CD4-positive, alpha-beta T cell treated with Interleukin-6 at 100 ng/mL for 8 hours (primary cell): ENCODE measurements around the gene LIM2.

Source experiments
- DNase-seq: peaks from one replicate; pipeline ENCODE4 v3.0.0-alpha.2; 2020; ENCODE audit warnings: mixed read lengths, low spot score

LIM2 gene

GRCh38 chr19:51396175-51396574 is 8.4 kb upstream of the LIM2 start:
- no peak for DNase-seq

- peak; percentile 91 for DNase-seq
These were observed 6.5 kb upstream of the LIM2 start for GRCh38 chr19:51394050-51394836.

GRCh38 chr19:51392701-51393100 is 4.9 kb upstream of the LIM2 start:
- DNase-seq, result no peak

- no peak for DNase-seq
These were observed 3.4 kb upstream of the LIM2 start for GRCh38 chr19:51391073-51391611.

GRCh38 chr19:51389143-51389542 is 1.4 kb upstream of the LIM2 start:
- DNase-seq, result no peak

GRCh38 chr19:51386882-51387520 is 773 bp downstream of the LIM2 start:
- no peak for DNase-seq

- DNase-seq, result no peak
These were observed 5.8 kb downstream of the LIM2 start for GRCh38 chr19:51382004-51382403.

- no peak for DNase-seq
These were observed 7.4 kb downstream of the LIM2 start for GRCh38 chr19:51380379-51380778.

GRCh38 chr19:51377422-51377821 is 10.4 kb downstream of the LIM2 start:
- no peak for DNase-seq

- DNase-seq, result peak; percentile 30
These were observed 12.1 kb downstream of the LIM2 start for GRCh38 chr19:51375504-51376221.

- peak; percentile 75 for DNase-seq
These were observed 14.9 kb downstream of the LIM2 start, which contains the start of gene NKG7 for GRCh38 chr19:51372649-51373504. Gene NKG7 (minus strand): TSS chr19:51372654. CDS start chr19:51372535, 119 bp downstream.

GRCh38 chr19:51372021-51372648 is 15.6 kb downstream of the LIM2 start:
- no peak for DNase-seq

GRCh38 chr19:51371186-51371690 is 16.5 kb downstream of the LIM2 start:
- DNase-seq, result no peak

- no peak for DNase-seq
These were observed 17.5 kb downstream of the LIM2 start for GRCh38 chr19:51370230-51370629.

- no peak for DNase-seq
These were observed 19.1 kb downstream of the LIM2 start, which contains the start of gene CLDND2 for GRCh38 chr19:51368366-51369282. Gene CLDND2 (minus strand): TSS chr19:51369003. CDS start chr19:51368577, 426 bp downstream.

GRCh38 chr19:51367565-51368365 is 20.0 kb downstream of the LIM2 start:
- DNase-seq, result peak; percentile 97

GRCh38 chr19:51367255-51367564 is 20.6 kb downstream of the LIM2 start:
- DNase-seq, result no peak

GRCh38 chr19:51366389-51367254 is 21.2 kb downstream of the LIM2 start:
- DNase-seq, result peak; percentile 96
